Nephron progenitor cell (in vitro differentiated cells): ENCODE measurements around the gene NT5C1A.

Experiments used
- DNase-seq: peaks from one replicate; pipeline ENCODE4 v3.0.0; 2021
- H3K27ac Mint-ChIP-seq: 2 replicates; pipeline ENCODE4 v1.8.0; 2021; ENCODE audit warnings: mild to moderate bottlenecking, moderate library complexity, mixed read lengths
- H3K27me3 Mint-ChIP-seq: 2 replicates; pipeline ENCODE4 v1.8.0; 2021; ENCODE audit warnings: mild to moderate bottlenecking, low read depth, mixed read lengths; ENCODE audit not compliant: poor library complexity
- H3K36me3 Mint-ChIP-seq: 2 replicates; pipeline ENCODE4 v1.8.0; 2021; ENCODE audit warnings: low read depth, mixed read lengths
- H3K4me1 Mint-ChIP-seq: 2 replicates; pipeline ENCODE4 v1.8.0; 2021; ENCODE audit warnings: mixed read lengths
- H3K4me3 Mint-ChIP-seq: 2 replicates; pipeline ENCODE4 v1.8.0; 2021; ENCODE audit warnings: mild to moderate bottlenecking, moderate library complexity, mixed read lengths
- H3K9me3 Mint-ChIP-seq: 2 replicates; pipeline ENCODE4 v1.8.0; 2021; ENCODE audit warnings: mild to moderate bottlenecking, moderate library complexity, mixed read lengths
- TF ChIP-seq, protein P1 (sequence below): fragments of 200-600 bp; sonication (generic); IDR thresholded peaks from 2 replicates; pipeline ENCODE4 v1.5.0; 2021; ENCODE audit warnings: antibody characterized with exemption

The NT5C1A gene

DNA sequence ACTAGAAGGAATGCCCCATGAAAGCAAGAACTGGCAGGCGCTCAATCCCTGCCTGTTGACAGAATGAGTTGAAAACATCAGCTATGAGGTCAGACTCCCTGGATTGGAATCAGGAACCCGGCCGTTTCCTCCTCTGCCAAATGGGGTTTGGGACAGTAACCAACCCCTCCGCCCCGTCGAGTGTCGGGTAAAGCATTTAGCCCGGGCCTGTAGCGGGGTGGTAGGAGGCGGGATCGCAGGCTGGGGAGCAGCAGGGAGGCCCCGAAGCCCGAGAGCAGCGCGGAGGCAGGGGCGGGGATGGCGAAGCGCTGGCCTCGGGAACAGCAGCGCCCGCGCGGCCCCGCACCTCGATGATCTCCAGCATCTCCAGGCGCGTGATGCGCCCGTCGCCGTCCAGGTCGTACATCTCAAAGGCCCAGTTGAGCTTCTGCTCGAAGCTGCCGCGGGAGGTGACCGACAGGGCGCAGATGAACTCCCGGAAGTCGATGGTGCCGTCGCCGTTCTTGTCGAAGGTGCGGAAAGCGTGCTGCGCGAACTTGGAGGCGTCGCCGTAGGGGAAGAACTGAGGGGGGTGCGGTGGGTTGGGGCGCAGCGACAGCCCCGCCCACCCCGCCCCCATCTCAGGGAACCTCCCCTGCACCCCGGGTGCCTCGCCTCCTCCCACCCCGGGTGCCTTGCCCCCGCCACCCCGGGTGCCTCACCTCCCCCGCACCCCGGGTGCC lies 11.8 kb upstream of the NT5C1A start:
- peak; percentile 28 for DNase-seq
- Mint-ChIP-seq H3K36me3 (no peaks in the 10 kb centered on the region), H3K9me3 (peaks cover 12% of the 10 kb centered on the region), H3K27me3 (peaks cover 100% of the 10 kb centered on the region), H3K4me3 (no peak overlapping the region), H3K27ac (no peak overlapping the region), H3K4me1 (no peaks in the 10 kb centered on the region)
- TF ChIP-seq, protein P1, sequence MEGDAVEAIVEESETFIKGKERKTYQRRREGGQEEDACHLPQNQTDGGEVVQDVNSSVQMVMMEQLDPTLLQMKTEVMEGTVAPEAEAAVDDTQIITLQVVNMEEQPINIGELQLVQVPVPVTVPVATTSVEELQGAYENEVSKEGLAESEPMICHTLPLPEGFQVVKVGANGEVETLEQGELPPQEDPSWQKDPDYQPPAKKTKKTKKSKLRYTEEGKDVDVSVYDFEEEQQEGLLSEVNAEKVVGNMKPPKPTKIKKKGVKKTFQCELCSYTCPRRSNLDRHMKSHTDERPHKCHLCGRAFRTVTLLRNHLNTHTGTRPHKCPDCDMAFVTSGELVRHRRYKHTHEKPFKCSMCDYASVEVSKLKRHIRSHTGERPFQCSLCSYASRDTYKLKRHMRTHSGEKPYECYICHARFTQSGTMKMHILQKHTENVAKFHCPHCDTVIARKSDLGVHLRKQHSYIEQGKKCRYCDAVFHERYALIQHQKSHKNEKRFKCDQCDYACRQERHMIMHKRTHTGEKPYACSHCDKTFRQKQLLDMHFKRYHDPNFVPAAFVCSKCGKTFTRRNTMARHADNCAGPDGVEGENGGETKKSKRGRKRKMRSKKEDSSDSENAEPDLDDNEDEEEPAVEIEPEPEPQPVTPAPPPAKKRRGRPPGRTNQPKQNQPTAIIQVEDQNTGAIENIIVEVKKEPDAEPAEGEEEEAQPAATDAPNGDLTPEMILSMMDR: no peak

DNA sequence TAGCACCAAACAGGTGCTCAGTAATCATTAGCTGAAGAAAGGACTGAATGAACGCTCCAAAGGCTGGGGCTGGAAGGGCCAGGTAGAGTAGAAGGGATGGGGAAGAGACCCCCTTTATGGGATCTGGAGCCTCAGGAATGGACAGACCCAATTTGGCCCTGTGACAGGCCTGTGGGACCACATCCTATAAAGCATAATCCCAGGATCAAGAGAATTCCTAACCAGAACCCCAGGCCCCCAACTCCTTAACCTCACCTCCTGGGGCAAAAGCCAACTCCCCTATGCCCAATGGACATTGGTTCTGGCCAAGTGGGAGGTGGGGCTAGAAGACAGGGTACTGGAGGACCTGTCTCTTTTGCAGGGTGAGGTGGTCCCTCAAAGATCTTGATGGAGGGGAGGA lies 10.1 kb upstream of the NT5C1A start:
- peaks cover 99% of the 10 kb centered on the region for H3K27me3 Mint-ChIP-seq

DNA sequence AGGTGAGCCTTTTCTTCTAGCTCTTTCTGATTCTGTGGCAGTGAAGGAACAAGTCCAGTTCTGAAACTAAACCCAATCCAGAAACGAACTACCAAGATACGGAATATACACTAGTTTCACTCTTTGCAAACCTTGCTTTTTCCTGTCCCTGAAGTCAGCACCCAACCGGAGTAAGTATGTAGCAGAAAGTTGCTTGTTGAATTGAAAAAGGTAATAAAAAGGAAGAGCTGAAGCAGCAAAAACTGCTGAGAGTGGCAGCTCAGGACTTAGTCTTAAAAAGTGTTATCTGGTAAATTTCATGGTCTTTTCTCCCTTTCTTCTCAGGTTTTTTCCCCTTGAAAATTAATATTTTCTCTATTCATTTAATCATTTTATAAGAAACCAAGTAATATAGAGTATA lies 9.4 kb upstream of the NT5C1A start:
- TF ChIP-seq, protein P1: no peak
- peaks cover 12% of the 10 kb centered on the region for H3K9me3 Mint-ChIP-seq
- no peak for DNase-seq
- no peaks in the 10 kb centered on the region for H3K36me3 Mint-ChIP-seq
- H3K27me3 Mint-ChIP-seq: peaks cover 99% of the 10 kb centered on the region
- peaks cover 14% of the 10 kb centered on the region for H3K4me1 Mint-ChIP-seq
- H3K27ac Mint-ChIP-seq: no peak overlapping the region
- no peak overlapping the region for H3K4me3 Mint-ChIP-seq

More for the DNA sequence above, 10.1 kb upstream of the NT5C1A start:
- Mint-ChIP-seq H3K27ac (peak overlapping the region; percentile 67), H3K4me3 (no peak overlapping the region), H3K9me3 (peaks cover 12% of the 10 kb centered on the region), H3K36me3 (no peaks in the 10 kb centered on the region), H3K4me1 (peaks cover 7% of the 10 kb centered on the region)
- TF ChIP-seq, protein P1: no peak
- DNase-seq: no peak

DNA sequence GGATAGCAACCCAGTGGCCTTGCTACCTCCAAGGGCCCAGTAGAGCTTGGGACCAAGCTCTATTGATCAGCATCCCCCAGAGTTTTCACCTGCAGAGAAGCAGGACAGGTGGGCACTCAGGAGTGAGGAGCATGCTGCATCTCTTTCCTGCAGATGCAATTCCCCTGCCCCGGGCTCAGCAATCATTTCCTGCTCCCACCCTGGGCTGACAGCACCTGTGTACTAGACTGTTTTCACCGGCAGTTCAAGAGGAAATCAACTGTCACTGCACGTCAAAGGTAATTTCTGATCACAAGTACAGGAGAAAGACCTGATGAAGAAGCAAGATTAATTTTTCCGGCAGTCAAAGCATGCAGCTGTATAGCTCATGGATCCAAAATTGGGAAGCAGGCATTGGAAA lies 8.8 kb upstream of the NT5C1A start:
- H3K4me1 Mint-ChIP-seq: peaks cover 15% of the 10 kb centered on the region
- H3K27me3 Mint-ChIP-seq: peaks cover 97% of the 10 kb centered on the region
- no peak for DNase-seq
- TF ChIP-seq, protein P1: no peak
- no peaks in the 10 kb centered on the region for H3K36me3 Mint-ChIP-seq
- no peak overlapping the region for H3K27ac Mint-ChIP-seq
- no peak overlapping the region for H3K4me3 Mint-ChIP-seq
- H3K9me3 Mint-ChIP-seq: peaks cover 12% of the 10 kb centered on the region

DNA sequence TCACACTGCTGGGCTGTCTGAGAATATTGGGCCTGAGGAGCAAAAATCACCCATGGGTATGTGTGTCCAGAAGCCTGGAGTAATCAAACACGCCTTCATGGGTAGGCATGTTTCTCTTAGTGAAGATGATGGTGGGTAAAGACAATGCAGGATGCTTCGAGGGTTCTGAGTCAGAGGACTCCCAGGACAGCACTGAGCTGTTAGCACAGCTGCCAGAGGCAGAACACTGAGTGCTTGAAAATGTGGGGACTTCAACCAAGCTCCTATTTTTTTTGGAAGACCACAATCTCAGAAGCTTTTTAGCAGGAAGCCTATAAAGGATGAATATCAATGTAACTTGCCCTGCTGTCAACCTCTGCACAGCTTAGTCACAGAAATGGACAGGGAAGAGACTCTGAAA lies 7.9 kb upstream of the NT5C1A start:
- no peak overlapping the region for H3K4me3 Mint-ChIP-seq

More for the DNA sequence above, 7.9 kb upstream of the NT5C1A start:
- H3K9me3 Mint-ChIP-seq: peaks cover 9% of the 10 kb centered on the region
- H3K27ac Mint-ChIP-seq: no peak overlapping the region
- no peak for DNase-seq
- H3K4me1 Mint-ChIP-seq: peaks cover 15% of the 10 kb centered on the region
- TF ChIP-seq, protein P1: no peak
- peaks cover 97% of the 10 kb centered on the region for H3K27me3 Mint-ChIP-seq
- no peaks in the 10 kb centered on the region for H3K36me3 Mint-ChIP-seq
